OCI-M2 (cell line): ENCODE measurements around the gene PRG2.

Experiments used
- DNase-seq: peaks from one replicate; lab custom pipeline; 2025; ENCODE audit not compliant: unreplicated experiment; lab: John Stamatoyannopoulos, UW

Gene PRG2

GRCh38 chr11:57397394-57397990 is 7.0 kb upstream of the PRG2 start:
- DNase-seq: no peak

- DNase-seq: no peak
Measured at GRCh38 chr11:57396744-57397143, 6.3 kb upstream of the PRG2 start.

- DNase-seq: peak; percentile 68
Measured at GRCh38 chr11:57395905-57396623, 5.6 kb upstream of the PRG2 start.

GRCh38 chr11:57394203-57394965 is 3.9 kb upstream of the PRG2 start:
- DNase-seq: no peak

GRCh38 chr11:57392763-57393105 is 2.3 kb upstream of the PRG2 start:
- no peak for DNase-seq

GRCh38 chr11:57392066-57392762 is 1.8 kb upstream of the PRG2 start:
- DNase-seq: no peak

- DNase-seq: no peak
Measured at GRCh38 chr11:57391539-57391938, 1.1 kb upstream of the PRG2 start.

GRCh38 chr11:57391111-57391510 is 661 bp upstream of the PRG2 start:
- DNase-seq: no peak

- no peak for DNase-seq
Measured at GRCh38 chr11:57387289-57388030, 3.0 kb downstream of the PRG2 start.

GRCh38 chr11:57386178-57386940 is 4.1 kb downstream of the PRG2 start:
- no peak for DNase-seq

GRCh38 chr11:57380975-57381374 is 9.5 kb downstream of the PRG2 start, which contains the start of gene PRG3:
Gene PRG3, minus strand, starts transcription at chr11:57381150. Its CDS starts 442 bp downstream, at chr11:57380708.
- DNase-seq: no peak

GRCh38 chr11:57379732-57380131 is 10.7 kb downstream of the PRG2 start:
- DNase-seq: no peak

- DNase-seq: no peak
Measured at GRCh38 chr11:57378186-57378585, 12.3 kb downstream of the PRG2 start.

GRCh38 chr11:57377107-57377506 is 13.3 kb downstream of the PRG2 start:
- no peak for DNase-seq

GRCh38 chr11:57376095-57377090 is 14.1 kb downstream of the PRG2 start:
- no peak for DNase-seq

GRCh38 chr11:57375490-57375889 is 15.0 kb downstream of the PRG2 start:
- DNase-seq: no peak

GRCh38 chr11:57374966-57375365 is 15.5 kb downstream of the PRG2 start:
- no peak for DNase-seq

GRCh38 chr11:57373146-57373545 is 17.3 kb downstream of the PRG2 start:
- no peak for DNase-seq

- no peak for DNase-seq
Measured at GRCh38 chr11:57370941-57371340, 19.5 kb downstream of the PRG2 start.
